Calu3 (cell line): ENCODE data around the gene PPIAL4G. TPM values are rescaled to one million over a fixed set of nuclear protein-coding genes. Genes with fewer than 3 reads are reported as not detected.
"Not testable (repeated sequence)": the region's sequence is repeated elsewhere in the genome, so short reads cannot be mapped to it uniquely, and the experiment has no call there.

Experiments
- BruUV-seq: library from RNA; stranded (reverse); fragments of 400-500 nt; replicated peaks from 2 replicates; lab custom pipeline; 2021; lab: Mats Ljungman, UMichigan
- CTCF ChIA-PET: fragments of 300-600 bp; sonication (Branson Sonifier 250); formaldehyde crosslinking; loops from one replicate; lab custom pipeline; 2022; ENCODE audit warnings: antibody characterized with exemption; lab: Charles Lee
- DNase-seq: peaks from one replicate; pipeline ENCODE4 v3.0.0; 2022
- H3K27ac Mint-ChIP-seq: one replicate; pipeline ENCODE4 v1.8.0; 2022; ENCODE audit warnings: mixed read lengths; ENCODE audit not compliant: unreplicated experiment
- H3K27me3 Mint-ChIP-seq: one replicate; pipeline ENCODE4 v1.8.0; 2022; ENCODE audit warnings: mixed read lengths; ENCODE audit not compliant: unreplicated experiment
- H3K36me3 Mint-ChIP-seq: one replicate; pipeline ENCODE4 v1.8.0; 2022; ENCODE audit warnings: mild to moderate bottlenecking, moderate library complexity, mixed read lengths; ENCODE audit not compliant: insufficient read depth, unreplicated experiment
- H3K4me1 Mint-ChIP-seq: one replicate; pipeline ENCODE4 v1.8.0; 2022; ENCODE audit warnings: mild to moderate bottlenecking, low read depth, mixed read lengths; ENCODE audit not compliant: unreplicated experiment
- H3K4me3 Mint-ChIP-seq: one replicate; pipeline ENCODE4 v1.8.0; 2022; ENCODE audit warnings: mild to moderate bottlenecking, low read depth, moderate library complexity, mixed read lengths; ENCODE audit not compliant: unreplicated experiment
- H3K9me3 Mint-ChIP-seq: one replicate; pipeline ENCODE4 v1.8.0; 2022; ENCODE audit warnings: low read depth, mixed read lengths; ENCODE audit not compliant: unreplicated experiment
- intact Hi-C: fragments of 100-400 bp; cut with micrococcal nuclease; formaldehyde crosslinking; loops from one replicate; pipeline ENCODE4 v1.10.0; 2022; ENCODE audit not compliant: unreplicated experiment
- total RNA-seq: library from RNA; stranded (reverse); gene quantifications from 2 replicates; pipeline ENCODE4 v1.2.3, GENCODE V29; 2022
- TF ChIP-seq, protein P1 (sequence below): fragments of 200-600 bp; IDR thresholded peaks from one replicate; pipeline ENCODE4 v1.8.0; 2022; ENCODE audit warnings: antibody characterized with exemption; ENCODE audit not compliant: unreplicated experiment

Gene PPIAL4G
- total RNA-seq, 1 experiment from 2014 or later, result not detected

- DNase-seq, result no peak
- Mint-ChIP-seq H3K4me3 (no peak overlapping the region), H3K27me3 (no peaks in the 10 kb centered on the region), H3K9me3 (no peaks in the 10 kb centered on the region), H3K27ac (no peak overlapping the region), H3K4me1 (peaks cover 7% of the 10 kb centered on the region), H3K36me3 (no peaks in the 10 kb centered on the region)
- CTCF ChIA-PET, result no interaction called here
- BruUV-seq, result no TSS peak
- intact Hi-C loops, result no loop called here
- TF ChIP-seq, protein P1, sequence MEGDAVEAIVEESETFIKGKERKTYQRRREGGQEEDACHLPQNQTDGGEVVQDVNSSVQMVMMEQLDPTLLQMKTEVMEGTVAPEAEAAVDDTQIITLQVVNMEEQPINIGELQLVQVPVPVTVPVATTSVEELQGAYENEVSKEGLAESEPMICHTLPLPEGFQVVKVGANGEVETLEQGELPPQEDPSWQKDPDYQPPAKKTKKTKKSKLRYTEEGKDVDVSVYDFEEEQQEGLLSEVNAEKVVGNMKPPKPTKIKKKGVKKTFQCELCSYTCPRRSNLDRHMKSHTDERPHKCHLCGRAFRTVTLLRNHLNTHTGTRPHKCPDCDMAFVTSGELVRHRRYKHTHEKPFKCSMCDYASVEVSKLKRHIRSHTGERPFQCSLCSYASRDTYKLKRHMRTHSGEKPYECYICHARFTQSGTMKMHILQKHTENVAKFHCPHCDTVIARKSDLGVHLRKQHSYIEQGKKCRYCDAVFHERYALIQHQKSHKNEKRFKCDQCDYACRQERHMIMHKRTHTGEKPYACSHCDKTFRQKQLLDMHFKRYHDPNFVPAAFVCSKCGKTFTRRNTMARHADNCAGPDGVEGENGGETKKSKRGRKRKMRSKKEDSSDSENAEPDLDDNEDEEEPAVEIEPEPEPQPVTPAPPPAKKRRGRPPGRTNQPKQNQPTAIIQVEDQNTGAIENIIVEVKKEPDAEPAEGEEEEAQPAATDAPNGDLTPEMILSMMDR, result no peak
Observed at GRCh38 chr1:148435406-148435805, 47.7 kb downstream of the PPIAL4G start.

GRCh38 chr1:148434832-148435231 lies 48.3 kb downstream of the PPIAL4G start:
- H3K27me3 Mint-ChIP-seq, result no peaks in the 10 kb centered on the region
- H3K9me3 Mint-ChIP-seq, result no peaks in the 10 kb centered on the region
- no peak overlapping the region for H3K4me3 Mint-ChIP-seq
- H3K4me1 Mint-ChIP-seq, result peaks cover 7% of the 10 kb centered on the region
- BruUV-seq, result no TSS peak
- H3K27ac Mint-ChIP-seq, result no peak overlapping the region
- CTCF ChIA-PET, result no interaction called here
- intact Hi-C loops, result no loop called here
- TF ChIP-seq, protein P1, result no peak
- H3K36me3 Mint-ChIP-seq, result no peaks in the 10 kb centered on the region
- DNase-seq, result no peak

DNA sequence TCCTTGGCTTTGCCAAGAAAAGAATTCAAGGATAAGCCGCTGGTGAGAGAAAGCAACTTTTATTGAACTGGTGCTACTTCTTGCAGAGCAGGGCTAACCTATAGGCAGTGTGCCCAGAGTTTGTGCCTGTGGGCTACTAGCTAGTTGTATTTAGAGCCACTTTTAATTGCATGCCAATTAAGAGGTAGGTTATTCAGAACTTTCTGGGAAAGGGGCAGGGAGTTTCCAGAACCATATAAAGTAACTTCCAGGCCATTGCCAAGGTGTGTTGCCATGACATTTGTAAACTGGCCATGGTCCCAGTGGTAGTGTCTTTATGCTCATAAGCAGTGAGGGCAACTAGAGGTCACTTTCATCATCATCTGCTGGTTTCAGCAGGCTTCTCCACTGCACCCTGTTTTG lies 50.2 kb downstream of the PPIAL4G start:
- H3K4me1 Mint-ChIP-seq, intact Hi-C loops, H3K27me3 Mint-ChIP-seq, BruUV-seq, H3K36me3 Mint-ChIP-seq, H3K4me3 Mint-ChIP-seq, DNase-seq, H3K27ac Mint-ChIP-seq, CTCF ChIA-PET, H3K9me3 Mint-ChIP-seq: not testable (repeated sequence)

Other genes with a start within 250 kb of the PPIAL4G start
- gene NBPF14, start 112.7 kb upstream of the PPIAL4G start, total RNA-seq, result 30.7 and 32.7 TPM in 2 replicates